Coronary artery (tissue), 2 donors: ENCODE results near the gene PCMT1.

Experiments used
- DNase-seq: peaks from one replicate; pipeline ENCODE4 v3.0.0-alpha.2; 2017; ENCODE audit warnings: low spot score
- H3K27ac ChIP-seq, 2 donors: fragments of 200-600 bp; sonication (generic); one replicate each; pipeline ENCODE4 v1.5.1; 2016 to 2019
- H3K4me3 ChIP-seq: fragments of 200-600 bp; sonication (generic); 2 replicates; pipeline ENCODE4 v1.5.1; 2016; ENCODE audit warnings: mild to moderate bottlenecking, moderate library complexity
- CTCF ChIP-seq: fragments of 200-600 bp; sonication (generic); IDR thresholded peaks from one replicate; pipeline ENCODE4 v1.5.1; 2019; ENCODE audit warnings: antibody characterized with exemption

Gene PCMT1

DNA sequence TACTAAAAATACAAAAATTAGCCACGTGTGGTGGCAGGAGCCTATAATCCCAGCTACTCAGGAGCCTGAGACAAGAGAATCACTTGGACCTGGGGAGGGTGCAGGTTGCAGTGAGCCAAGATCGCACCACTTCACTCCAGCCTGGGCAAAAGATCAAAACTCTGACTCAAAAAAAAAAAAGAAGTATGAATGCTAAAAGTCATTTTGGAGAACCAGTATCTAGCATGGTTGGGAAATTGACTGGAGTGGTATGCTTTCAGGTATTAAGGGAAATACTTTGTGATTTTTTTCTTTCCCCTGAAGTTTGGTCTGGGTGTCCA is 30.1 kb downstream of the PCMT1 start:
- DNase-seq: no peak
- no peak overlapping the region for H3K27ac ChIP-seq

GRCh38 chr6:149781715-149782114 is 32.2 kb downstream of the PCMT1 start:
- no peak for DNase-seq
- Histone ChIP-seq H3K27ac (no peak overlapping the region), H3K4me3 (no peak overlapping the region)
- TF ChIP-seq CTCF: no peak

More for the DNA sequence above, 30.1 kb downstream of the PCMT1 start:
- no peak overlapping the region for H3K4me3 ChIP-seq
- no peak for TF ChIP-seq CTCF

- no peak overlapping the region for H3K27ac ChIP-seq
- H3K4me3 ChIP-seq: no peak overlapping the region
- no peak for TF ChIP-seq CTCF
- no peak for DNase-seq
These were observed 32.8 kb downstream of the PCMT1 start for GRCh38 chr6:149782337-149782736.

- no peak for TF ChIP-seq CTCF
- DNase-seq: no peak
- no peak overlapping the region for H3K27ac ChIP-seq
- no peak overlapping the region for H3K4me3 ChIP-seq
These were observed 34.0 kb downstream of the PCMT1 start for GRCh38 chr6:149783551-149783950.

DNA sequence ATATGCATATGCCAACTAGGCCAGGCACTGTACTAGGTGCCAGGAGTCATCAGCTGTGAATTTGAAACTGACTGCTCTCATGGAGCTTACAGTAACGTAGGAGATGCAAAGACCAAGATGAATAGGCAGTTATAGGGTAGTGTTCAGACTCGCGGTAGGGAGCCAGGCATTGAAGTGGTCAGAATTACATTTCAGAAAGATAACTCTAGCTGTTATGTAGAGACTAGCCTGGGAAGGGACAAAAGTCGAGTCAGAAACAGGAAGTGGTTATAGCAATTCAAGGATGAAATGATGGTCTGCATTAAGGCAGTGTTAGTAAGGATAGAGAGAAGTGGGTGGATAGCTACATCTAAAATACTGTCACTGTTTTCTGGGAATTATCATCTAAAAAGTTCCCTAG is 56.6 kb downstream of the PCMT1 start:
- TF ChIP-seq CTCF: no peak
- Histone ChIP-seq H3K27ac (no peak overlapping the region), H3K4me3 (no peak overlapping the region)
- DNase-seq: no peak

- H3K27ac ChIP-seq: no peak overlapping the region
- H3K4me3 ChIP-seq: no peak overlapping the region
- no peak for DNase-seq
- no peak for TF ChIP-seq CTCF
These were observed 60.3 kb downstream of the PCMT1 start for GRCh38 chr6:149809798-149810197.

- TF ChIP-seq CTCF: no peak
- Histone ChIP-seq H3K27ac (no peak overlapping the region), H3K4me3 (no peak overlapping the region)
- no peak for DNase-seq
These were observed 63.8 kb downstream of the PCMT1 start for GRCh38 chr6:149813351-149813750.
